KOPT-K1 (cell line): ENCODE data around the gene ATRN.
"Not testable (repeated sequence)": the region's sequence is repeated elsewhere in the genome, so short reads cannot be mapped to it uniquely, and the experiment has no call there.

Experiments used
- H3K27ac ChIP-seq: fragments of 200-600 bp; sonication (generic); 2 replicates; pipeline ENCODE4 v1.5.1; 2016; ENCODE audit warnings: antibody characterized with exemption, mild to moderate bottlenecking, low read depth, low read length; ENCODE audit not compliant: poor library complexity, severe bottlenecking
- H3K36me3 ChIP-seq: fragments of 200-600 bp; sonication (generic); 2 replicates; pipeline ENCODE4 v1.5.1; 2017; ENCODE audit warnings: antibody characterized with exemption, mild to moderate bottlenecking, low read length, moderate library complexity; ENCODE audit not compliant: insufficient read depth
- H3K9me3 ChIP-seq: fragments of 200-600 bp; sonication (generic); 2 replicates; pipeline ENCODE4 v1.5.1; 2017; ENCODE audit warnings: antibody characterized with exemption, low read length, mild to moderate bottlenecking; ENCODE audit not compliant: insufficient read depth, poor library complexity, severe bottlenecking

Gene ATRN

DNA sequence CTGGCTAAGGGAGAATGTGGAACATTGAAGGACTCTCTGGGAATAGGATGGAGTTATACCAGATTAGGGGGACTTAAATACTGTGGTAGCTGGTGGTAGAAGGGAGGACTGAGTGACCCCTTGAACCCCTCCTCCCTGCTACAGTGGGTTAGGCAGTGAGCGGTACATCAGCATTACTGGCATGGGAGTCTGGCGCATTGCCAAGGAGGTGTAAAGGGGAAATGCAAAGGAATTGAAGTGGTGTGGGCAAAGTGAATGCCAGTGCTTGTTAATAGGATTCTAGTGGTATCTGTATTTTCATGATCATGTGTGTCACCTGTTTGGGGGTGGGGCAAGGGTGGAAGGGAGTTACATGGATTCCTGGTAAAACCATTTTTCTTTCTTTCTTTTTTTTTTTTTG, 132.3 kb downstream of the ATRN start:
- no peaks in the 10 kb centered on the region for H3K9me3 ChIP-seq
- no peak overlapping the region for H3K27ac ChIP-seq
- H3K36me3 ChIP-seq, result no peaks in the 10 kb centered on the region

DNA sequence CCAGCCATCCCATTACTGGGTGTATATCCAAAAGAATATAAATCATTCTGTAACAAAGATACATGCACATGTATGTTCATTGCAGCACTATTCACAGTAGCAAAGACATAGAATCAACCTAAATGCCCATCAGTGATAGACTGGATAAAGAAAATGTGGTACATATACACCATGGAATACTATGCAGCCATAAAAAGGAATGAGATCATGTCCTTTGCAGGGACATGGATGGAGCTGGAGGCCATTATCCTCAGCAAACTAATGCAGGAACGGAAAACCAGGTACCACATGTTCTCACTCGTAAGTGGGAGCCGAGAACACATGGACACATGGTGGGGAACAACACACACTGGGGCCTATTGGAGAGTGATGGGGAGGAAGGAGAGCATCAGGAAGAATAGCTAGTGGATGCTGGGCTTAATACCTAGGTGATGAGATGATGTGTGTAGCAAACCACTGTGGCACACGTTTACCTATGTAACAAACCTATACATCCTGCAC, 134.6 kb downstream of the ATRN start:
- H3K27ac ChIP-seq, H3K36me3 ChIP-seq, H3K9me3 ChIP-seq: not testable (repeated sequence)

DNA sequence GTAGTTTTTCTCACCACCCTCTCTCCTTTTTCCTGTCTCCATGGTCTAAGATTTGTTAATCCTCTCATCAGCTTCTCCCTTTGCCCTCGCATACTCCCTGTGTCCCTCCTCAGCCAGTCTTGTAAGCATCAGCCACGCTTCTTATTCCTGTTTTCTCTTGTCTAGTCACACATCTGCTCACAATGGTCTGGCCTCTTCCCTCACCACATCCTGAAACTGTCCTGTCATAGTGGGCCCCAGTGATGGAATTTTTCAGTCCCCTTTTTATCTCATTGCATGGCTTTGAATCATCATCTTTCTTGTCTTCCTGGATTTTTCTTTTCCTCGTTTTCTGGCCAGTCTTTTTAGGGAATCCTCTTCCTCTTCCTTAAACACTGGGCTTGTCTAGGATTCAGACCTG, 135.2 kb downstream of the ATRN start:
- Histone ChIP-seq H3K9me3 (no peaks in the 10 kb centered on the region), H3K36me3 (no peaks in the 10 kb centered on the region), H3K27ac (no peak overlapping the region)

DNA sequence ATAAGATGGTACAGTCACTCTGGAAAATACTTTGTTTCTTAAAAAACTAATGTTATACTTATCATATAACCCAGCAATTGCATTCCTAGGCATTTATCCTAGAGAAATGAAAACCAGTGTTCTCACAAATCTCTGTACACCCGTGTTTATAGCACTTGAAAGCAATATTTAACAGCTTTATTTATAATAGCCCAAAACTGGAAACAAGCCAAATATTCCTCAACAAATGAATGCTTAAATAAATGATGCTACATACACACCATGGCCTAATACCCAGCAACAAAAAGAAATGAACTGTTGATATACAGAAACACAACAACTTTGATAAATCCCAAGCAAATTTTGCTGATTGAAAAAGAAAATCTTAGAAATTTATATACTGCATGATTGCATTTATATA, 141.1 kb downstream of the ATRN start:
- no peaks in the 10 kb centered on the region for H3K9me3 ChIP-seq
- no peak overlapping the region for H3K27ac ChIP-seq
- no peaks in the 10 kb centered on the region for H3K36me3 ChIP-seq

DNA sequence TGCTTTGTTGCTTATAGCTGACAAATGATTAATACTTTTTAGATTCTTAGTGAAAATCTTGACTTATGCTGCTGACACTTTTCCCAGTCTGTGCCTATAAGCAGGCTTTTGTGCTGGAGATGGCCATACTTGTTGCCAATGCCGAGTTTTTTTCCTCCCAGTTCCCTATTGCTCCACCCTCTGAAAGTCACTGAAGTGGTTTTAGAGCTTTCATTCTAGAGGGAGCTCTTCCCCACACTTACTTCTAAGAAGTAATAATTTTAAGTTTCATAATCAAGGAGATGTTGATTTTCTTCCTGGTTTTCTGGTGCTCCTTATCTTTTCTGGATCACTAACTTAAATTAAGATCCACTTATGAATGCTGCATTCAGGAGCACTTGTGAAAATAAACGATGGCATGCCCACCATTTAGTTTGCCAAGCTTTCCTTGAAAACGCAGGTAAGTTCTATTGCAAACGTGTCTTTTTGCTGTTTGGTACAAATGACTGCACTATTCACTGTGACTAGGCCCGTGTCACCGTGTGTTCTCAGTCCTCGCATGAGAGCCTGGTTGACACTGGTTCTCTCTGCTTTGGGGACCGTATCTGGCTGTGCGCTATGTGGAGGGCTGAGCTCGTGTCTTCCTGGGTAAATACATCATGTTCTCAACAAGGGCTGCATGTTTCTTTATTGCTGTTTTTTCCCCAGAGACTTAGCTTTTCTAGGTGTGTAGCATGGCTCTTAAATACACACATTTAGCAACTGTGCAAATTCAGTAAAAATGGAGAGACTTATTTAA, 142.2 kb downstream of the ATRN start:
- Histone ChIP-seq H3K36me3 (no peaks in the 10 kb centered on the region), H3K9me3 (no peaks in the 10 kb centered on the region), H3K27ac (no peak overlapping the region)

DNA sequence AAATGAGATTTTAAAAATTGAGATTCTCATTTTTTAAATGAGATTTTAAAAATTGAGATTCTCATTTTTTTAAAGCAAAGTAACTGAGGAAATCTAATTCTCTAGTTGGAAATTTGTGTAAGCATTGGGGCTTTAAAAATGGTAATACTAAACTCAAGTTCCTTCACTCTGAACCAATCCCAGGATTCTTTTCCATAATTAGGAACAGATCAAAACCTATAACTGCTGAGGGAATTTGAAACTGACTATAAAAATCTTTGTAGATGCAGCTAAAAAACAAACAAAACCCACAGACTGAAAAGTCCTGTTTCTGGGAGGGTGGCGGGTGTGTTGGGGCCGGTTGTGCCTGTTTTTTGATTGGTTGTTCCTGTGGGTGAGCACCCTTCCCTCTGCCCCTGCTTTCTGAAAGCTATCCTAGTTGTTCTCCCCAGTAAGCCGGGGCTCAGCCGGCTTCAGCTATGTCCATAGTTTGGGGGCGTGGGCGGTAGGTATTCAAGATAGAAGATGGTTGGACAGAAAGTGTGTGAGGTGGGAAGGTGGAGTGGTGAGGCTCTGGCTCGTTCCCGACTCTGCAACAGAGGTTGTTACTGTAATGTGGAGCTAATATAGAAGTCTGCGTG, 143.1 kb downstream of the ATRN start:
- H3K36me3 ChIP-seq, result no peaks in the 10 kb centered on the region
- no peak overlapping the region for H3K27ac ChIP-seq
- H3K9me3 ChIP-seq, result no peaks in the 10 kb centered on the region

DNA sequence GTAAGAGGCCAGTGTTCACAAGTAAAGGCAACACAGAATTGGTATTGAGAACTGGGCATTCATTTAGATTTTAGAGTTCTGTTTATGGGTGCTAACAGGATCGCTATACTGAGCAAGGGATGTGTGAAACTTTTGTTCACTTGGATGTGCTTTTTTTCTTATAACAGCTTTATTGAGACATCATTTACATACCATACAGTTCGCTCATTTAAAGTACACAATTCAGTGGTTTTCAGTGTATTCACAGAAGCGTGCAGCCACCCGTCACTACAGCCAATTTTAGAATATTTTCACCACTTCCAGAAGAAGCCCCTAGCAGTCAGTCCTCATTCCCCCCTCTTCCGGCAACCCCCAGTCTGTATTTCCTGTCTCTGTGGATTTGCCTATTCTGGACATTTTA, 143.6 kb downstream of the ATRN start:
- Histone ChIP-seq H3K9me3 (no peaks in the 10 kb centered on the region), H3K27ac (no peak overlapping the region), H3K36me3 (no peaks in the 10 kb centered on the region)

DNA sequence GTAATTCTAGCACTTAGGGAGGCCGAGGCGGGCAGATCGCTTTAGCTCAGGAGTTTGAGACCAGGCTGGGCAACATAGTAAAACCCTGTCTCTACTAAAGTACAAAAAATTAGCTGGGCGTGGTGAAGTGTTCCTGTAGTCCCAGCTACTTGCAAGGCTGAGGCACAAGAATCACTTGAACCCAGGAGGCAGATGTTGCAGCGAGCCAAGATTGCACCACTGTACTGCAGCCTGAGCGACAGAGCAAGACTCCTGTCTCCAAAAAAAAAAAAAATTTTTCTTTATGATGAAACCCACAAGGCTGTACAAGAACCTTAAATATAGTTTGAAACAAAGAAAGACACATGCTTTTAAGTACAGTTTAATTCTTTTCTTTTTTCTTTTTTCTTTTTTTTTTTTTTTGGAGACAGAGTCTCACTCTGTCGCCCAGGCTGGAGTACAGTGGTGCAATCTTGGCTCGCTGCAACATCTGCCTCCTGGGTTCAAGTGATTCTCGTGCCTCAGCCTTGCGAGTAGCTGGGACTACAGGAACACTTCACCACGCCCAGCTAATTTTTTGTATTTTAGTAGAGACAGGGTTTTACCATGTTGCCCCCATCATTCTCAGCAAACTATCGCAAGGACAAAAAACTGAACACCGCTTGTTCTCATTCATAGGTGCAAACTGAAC, 144.5 kb downstream of the ATRN start:
- not testable (repeated sequence) for H3K9me3 ChIP-seq, H3K36me3 ChIP-seq

DNA sequence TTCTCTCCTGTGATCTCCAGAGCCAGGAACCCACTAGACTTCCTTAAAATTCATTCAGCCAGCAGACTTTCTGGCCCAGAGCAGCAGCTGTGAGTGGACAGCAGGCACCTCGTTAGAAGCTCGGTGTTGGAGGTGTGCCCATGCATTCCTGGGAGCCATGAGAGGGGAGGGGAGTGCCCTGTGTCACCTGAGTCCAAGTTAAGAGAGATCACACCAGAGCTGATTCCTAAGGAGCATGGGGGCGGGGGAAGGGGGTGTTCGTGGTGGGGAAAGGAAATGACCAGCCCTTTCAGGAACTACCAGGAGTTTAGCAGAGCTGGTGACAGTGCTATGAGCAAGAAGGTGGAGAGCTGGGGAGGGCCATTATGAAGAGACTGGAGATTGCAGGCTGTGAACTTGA, 145.4 kb downstream of the ATRN start:
- Histone ChIP-seq H3K36me3 (no peaks in the 10 kb centered on the region), H3K27ac (no peak overlapping the region), H3K9me3 (no peaks in the 10 kb centered on the region)

More for the DNA sequence above, 144.5 kb downstream of the ATRN start:
- H3K27ac ChIP-seq, result not testable (repeated sequence)

DNA sequence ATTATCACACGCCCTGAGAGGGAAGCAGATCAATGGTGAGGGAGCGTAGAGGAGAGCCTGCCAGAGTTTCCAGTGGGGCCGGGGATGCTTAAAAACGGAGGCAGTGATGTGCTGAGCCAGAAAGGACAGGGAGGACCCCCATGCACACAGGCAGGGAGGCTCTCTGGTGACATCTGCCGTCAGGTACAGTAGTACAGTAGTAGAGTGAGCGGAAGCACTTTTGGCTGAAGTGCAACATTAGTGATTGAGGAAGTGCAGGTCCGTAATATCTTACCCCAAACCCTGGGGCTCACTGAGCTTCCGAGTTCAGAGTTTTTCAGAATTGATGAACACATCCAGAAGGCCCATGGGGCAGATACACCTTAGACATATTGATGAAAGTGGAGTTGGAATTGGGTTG, 150.3 kb downstream of the ATRN start:
- H3K27ac ChIP-seq, result no peak overlapping the region
- H3K9me3 ChIP-seq, result no peaks in the 10 kb centered on the region
- no peaks in the 10 kb centered on the region for H3K36me3 ChIP-seq

DNA sequence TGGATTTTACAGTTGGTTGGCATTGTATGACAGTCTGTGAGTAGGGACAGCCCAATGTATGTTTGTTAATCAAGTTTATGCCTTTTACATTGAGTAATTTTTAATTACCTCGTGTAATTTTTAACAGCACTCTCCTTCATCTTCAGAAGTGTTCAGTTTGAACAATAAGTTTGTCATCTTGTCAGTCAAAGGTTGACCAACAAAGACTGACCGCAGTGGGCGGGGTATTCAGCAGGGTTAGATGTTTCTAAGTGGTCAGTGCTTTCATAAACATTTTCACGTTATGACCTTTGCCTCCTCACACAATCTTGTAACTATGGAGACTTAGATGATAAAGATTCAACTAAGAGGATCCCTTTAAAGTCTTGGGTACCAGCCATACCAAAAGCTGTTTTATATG, 151.6 kb downstream of the ATRN start:
- Histone ChIP-seq H3K36me3 (no peaks in the 10 kb centered on the region), H3K27ac (no peak overlapping the region), H3K9me3 (no peaks in the 10 kb centered on the region)

DNA sequence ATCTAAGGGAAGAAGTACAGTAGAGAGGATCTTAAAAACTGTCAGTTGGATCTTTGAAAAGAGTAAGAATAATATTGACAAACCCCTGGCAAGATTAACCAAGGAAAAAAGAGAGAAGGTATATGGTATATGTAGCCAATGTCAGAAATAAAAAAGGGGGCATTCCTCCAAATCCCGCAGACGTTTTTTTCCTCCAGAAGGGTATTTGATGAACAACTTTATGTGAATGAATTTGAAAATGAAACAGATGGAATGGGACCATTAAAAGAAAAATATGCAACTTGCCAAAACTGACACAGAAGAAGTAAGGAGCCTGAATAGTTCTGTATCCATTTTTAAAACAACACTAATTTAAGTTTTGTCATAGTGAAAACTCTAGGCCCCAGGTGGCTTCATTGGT, 156.7 kb downstream of the ATRN start:
- no peaks in the 10 kb centered on the region for H3K9me3 ChIP-seq
- no peaks in the 10 kb centered on the region for H3K36me3 ChIP-seq
- no peak overlapping the region for H3K27ac ChIP-seq

DNA sequence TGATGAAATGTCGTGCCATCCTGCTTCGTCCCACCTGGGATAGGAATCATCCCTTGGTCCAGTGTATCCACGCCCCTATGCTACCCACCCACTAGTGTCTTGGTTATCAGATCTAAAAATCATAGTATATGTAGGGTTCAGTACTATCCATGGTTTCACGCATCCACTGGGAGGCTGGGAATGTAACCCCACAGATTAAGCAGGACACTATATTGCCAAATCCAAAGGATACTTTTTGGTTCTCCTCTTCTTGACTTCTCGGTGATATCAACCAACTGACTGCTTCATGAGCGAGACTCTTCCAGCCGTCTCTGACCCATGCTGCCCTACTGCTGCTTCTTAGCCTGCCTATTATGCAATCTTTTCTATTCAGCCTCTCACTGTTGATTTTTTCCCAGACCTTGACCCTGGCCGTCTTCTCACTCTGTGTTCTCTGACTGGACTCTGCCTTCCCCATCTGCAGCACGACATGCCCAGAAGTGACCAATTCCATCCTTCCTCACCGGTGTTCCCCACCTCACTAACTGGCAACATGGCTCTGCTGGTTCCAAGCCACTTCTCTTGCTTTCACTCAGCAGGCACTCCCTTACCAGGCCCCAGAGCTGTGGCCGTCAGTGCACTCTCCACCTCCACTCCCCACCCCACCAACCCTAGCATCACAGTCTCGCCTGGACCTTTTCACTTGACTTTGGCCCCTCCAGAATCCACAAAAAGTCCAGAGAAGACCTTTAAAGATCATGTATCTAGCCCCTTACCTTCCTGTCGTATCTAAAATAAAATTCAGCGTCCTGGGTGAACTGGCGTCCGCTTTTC, 157.9 kb downstream of the ATRN start:
- H3K27ac ChIP-seq, result no peak overlapping the region
- no peaks in the 10 kb centered on the region for H3K36me3 ChIP-seq
- H3K9me3 ChIP-seq, result no peaks in the 10 kb centered on the region

DNA sequence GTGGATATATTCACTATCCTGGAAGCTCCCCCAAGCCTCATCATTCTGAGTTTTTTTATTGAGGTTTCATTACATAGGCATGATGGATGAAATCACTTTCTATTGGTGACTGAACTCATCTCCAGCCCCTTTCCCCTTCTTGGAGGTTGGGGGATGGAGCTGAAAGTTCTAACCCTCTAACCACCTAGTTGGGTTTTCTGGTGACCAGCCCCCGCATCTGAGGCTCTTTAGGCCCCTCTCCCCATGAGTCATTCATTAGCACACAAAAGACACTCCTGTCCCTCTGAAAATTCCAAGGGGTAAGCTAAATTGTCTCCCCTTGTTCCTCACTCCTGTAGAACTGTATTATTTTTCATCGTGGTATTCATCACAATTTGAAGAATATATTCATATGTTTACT, 159.1 kb downstream of the ATRN start:
- no peak overlapping the region for H3K27ac ChIP-seq
- H3K36me3 ChIP-seq, result no peaks in the 10 kb centered on the region
- H3K9me3 ChIP-seq, result no peaks in the 10 kb centered on the region

DNA sequence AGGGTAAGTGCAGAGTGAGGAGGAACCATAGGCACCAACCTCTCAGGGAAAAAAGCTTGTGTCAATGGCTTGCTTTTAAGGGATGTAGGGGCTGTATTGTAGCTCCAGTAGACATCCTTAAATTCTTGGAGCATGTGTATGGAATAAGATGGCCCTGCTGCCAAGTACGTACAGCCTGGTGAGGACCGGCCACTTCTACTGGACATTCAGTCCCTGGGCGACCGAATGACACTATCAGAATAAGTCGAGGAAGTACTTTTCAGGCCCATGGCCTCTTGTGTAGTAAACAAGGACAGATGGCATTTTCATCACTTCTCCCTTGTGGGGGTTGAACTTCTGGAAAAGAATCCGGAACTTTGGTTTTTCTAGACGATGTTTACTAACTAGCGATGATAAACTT, 159.6 kb downstream of the ATRN start:
- no peaks in the 10 kb centered on the region for H3K9me3 ChIP-seq
- no peaks in the 10 kb centered on the region for H3K36me3 ChIP-seq
- H3K27ac ChIP-seq, result no peak overlapping the region
